Left lung (tissue), 10 donors: ENCODE measurements around the gene ARFGAP1. TPM values are rescaled to one million over a fixed set of nuclear protein-coding genes. Genes with fewer than 3 reads are reported as not detected.

Experiments used
- ATAC-seq: fragments of 200-7000 bp; cut with Tn5 transposase; one replicate; pipeline ENCODE4 v1.9.1; 2020; ENCODE audit warnings: moderate library complexity
- DNase-seq, 4 donors: peaks; one replicate each; pipeline ENCODE4 v3.0.0-alpha.2; 2013 to 2020
- H3K27ac ChIP-seq, 2 donors: fragments of 200-600 bp; sonication (generic) in 1 of 2; one replicate each; pipeline versions ENCODE4 v1.5.0 to v1.8.0; 2020 to 2021
- H3K27me3 ChIP-seq, 2 donors: fragments of 200-600 bp; sonication (generic) in 1 of 2; one replicate each; pipeline versions ENCODE4 v1.5.0 to v1.8.0; 2020 to 2021
- H3K36me3 ChIP-seq, 2 donors: fragments of 200-600 bp; sonication (generic) in 1 of 2; one replicate each; pipeline versions ENCODE4 v1.5.0 to v1.8.0; 2020 to 2021
- H3K4me1 ChIP-seq, 2 donors: fragments of 200-600 bp; one replicate each; pipeline ENCODE4 v1.8.0; 2021
- H3K4me3 ChIP-seq, 2 donors: fragments of 200-600 bp; sonication (generic) in 1 of 2; one replicate each; pipeline versions ENCODE4 v1.5.0 to v1.8.0; 2020 to 2021; ENCODE audit warnings: mild to moderate bottlenecking in 1 of 2
- H3K9me3 ChIP-seq, 2 donors: fragments of 200-600 bp; sonication (generic) in 1 of 2; one replicate each; pipeline versions ENCODE4 v1.5.0 to v1.8.0; 2020 to 2021
- intact Hi-C, 2 donors: fragments of 100-400 bp; cut with DNase I; formaldehyde crosslinking; loops; one replicate each; pipeline versions ENCODE4 v1.11.2 to v1.14.2; 2022
- polyA plus RNA-seq, 6 donors: library from polyadenylated mRNA; unstranded; fragments of 120-200 nt; gene quantifications; one replicate each; pipeline ENCODE4 v1.2.1, GENCODE V29; 2013; ENCODE audit not compliant: insufficient read length in 6 of 6
- total RNA-seq, 2 donors: library from RNA; stranded (reverse); fragmentation: NEBNext Ultra II Directional; extraction: Animal tissue kit (Norgen Biotek cat#: 25700); gene quantifications; one replicate each; pipeline ENCODE4 v1.2.1, GENCODE V29; 2021
- TF ChIP-seq, protein P1 (sequence below), 2 donors: fragments of 200-600 bp; sonication (generic) in 1 of 2; IDR thresholded peaks; one replicate each; pipeline versions ENCODE4 v1.5.0 to v1.8.0; 2021; ENCODE audit warnings: antibody characterized with exemption in 2 of 2
- donor health status: DM: no; HTN: yes; CAD: no.
- donor health status: DM: no; HTN: no; CAD: no.

ARFGAP1 gene
- total and polyA plus RNA-seq, 8 donors, result 53.1 to 87.5 (median 70.2) TPM

DNA sequence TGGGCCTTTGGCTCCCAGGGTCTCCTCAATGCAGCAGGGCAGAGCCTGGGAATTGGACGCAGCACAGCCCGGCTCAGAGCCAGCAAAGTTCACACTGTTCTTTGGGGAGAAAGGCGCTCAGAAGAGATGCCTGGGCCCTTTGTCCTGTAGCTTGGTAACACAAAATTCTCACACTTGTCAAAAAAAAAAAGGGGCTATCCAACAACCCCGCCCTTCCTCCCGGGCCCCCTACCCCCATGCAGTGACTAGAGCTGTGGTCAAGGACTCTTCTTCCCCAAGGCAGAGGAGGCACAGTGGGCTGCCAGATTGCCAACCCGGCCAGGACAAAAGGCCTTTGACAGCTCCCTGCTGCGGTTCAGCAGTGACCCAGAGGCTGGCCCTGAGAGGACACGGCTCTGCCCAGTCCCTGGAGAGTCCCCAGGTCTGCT, 20.3 kb upstream of the ARFGAP1 start:
- Histone ChIP-seq H3K27ac (no peak overlapping the region), H3K27me3 (peaks cover 48 to 97% of the 10 kb centered on the region in 2 donors), H3K36me3 (no peaks in the 10 kb centered on the region), H3K9me3 (no peaks in the 10 kb centered on the region), H3K4me1 (peaks cover 0 to 11% of the 10 kb centered on the region in 2 donors), H3K4me3 (no peak overlapping the region)
- TF ChIP-seq, protein P1, sequence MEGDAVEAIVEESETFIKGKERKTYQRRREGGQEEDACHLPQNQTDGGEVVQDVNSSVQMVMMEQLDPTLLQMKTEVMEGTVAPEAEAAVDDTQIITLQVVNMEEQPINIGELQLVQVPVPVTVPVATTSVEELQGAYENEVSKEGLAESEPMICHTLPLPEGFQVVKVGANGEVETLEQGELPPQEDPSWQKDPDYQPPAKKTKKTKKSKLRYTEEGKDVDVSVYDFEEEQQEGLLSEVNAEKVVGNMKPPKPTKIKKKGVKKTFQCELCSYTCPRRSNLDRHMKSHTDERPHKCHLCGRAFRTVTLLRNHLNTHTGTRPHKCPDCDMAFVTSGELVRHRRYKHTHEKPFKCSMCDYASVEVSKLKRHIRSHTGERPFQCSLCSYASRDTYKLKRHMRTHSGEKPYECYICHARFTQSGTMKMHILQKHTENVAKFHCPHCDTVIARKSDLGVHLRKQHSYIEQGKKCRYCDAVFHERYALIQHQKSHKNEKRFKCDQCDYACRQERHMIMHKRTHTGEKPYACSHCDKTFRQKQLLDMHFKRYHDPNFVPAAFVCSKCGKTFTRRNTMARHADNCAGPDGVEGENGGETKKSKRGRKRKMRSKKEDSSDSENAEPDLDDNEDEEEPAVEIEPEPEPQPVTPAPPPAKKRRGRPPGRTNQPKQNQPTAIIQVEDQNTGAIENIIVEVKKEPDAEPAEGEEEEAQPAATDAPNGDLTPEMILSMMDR (IDR thresholded peaks at IDR 0.05), result no peak
- DNase-seq, result no peak
- ATAC-seq, result no peak
- intact Hi-C loops, result no loop called here

DNA sequence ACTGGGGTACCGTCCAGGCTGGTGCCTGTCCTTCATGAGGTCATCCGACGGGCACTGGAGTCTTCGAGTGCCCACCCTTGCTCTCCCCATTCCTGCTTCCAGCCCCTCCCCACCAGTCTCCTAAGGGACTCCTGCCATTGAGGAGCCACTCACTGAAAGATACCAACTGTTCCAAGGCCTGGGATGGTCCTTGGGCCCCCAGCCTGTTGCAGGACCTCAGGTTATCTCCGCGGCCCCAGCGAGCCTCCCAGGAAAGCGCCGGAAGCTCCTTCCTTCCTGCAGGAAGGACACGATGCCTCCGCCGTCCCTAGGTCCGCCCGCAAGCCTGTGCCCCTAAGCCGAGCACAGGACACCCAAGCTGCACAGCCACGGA, 19.6 kb upstream of the ARFGAP1 start:
- no peak for DNase-seq
- intact Hi-C loops, result no loop called here
- Histone ChIP-seq H3K4me3 (no peak overlapping the region), H3K4me1 (peaks cover 0 to 11% of the 10 kb centered on the region in 2 donors), H3K27ac (no peak overlapping the region), H3K9me3 (no peaks in the 10 kb centered on the region), H3K27me3 (peaks cover 48 to 92% of the 10 kb centered on the region in 2 donors), H3K36me3 (no peaks in the 10 kb centered on the region)
- ATAC-seq, result no peak
- TF ChIP-seq, protein P1 (IDR thresholded peaks at IDR 0.05), result no peak

DNA sequence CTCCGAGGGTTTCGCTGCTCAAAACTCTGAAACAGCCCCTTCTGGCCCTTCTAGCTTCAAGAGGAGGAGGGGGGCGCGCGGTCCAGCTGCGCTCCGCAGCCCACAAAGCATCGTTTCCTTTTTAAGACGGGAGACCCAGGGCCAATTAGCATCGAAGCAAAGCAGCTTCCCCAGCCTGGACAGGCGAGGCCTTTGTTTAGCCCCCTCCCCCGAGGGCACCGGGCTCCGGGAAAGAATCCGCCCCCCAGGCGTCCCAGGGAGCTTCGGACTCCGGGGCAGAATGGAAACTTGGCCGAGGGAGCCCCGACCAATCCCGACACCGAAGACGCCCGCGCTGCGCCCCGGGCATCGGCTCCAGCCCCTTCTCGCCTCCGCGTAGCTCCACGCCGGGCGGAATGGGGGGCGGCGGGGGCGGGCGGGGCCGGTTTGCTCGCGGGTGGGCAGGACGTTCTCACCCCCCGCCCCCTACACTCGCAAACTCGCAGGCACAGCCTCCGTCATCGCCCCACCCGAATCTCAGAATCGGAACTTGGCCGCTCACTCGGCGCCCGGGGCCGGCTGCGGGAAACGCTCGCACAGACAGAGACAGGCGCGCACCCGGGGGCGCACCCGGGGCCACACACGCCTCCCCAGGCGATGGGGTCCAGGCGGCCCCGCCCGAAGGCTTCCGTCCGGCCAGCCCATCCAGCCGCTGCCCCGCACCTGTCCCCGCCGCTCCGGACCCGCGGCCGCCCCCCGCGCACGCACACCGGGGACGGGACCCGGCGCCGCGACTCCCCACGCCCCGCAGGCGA, 19.0 kb upstream of the ARFGAP1 start:
- ATAC-seq, result no peak
- Histone ChIP-seq H3K27me3 (peaks cover 48 to 92% of the 10 kb centered on the region in 2 donors), H3K4me1 (peaks cover 0 to 11% of the 10 kb centered on the region in 2 donors), H3K27ac (no peak overlapping the region), H3K9me3 (no peaks in the 10 kb centered on the region), H3K4me3 (peak overlapping the region in 1 of 2 donors; percentile 17), H3K36me3 (no peaks in the 10 kb centered on the region)
- TF ChIP-seq, protein P1 (IDR thresholded peaks at IDR 0.05), result no peak
- intact Hi-C loops, result no loop called here
- DNase-seq, result peak in 1 of 4 donors; percentile 60

DNA sequence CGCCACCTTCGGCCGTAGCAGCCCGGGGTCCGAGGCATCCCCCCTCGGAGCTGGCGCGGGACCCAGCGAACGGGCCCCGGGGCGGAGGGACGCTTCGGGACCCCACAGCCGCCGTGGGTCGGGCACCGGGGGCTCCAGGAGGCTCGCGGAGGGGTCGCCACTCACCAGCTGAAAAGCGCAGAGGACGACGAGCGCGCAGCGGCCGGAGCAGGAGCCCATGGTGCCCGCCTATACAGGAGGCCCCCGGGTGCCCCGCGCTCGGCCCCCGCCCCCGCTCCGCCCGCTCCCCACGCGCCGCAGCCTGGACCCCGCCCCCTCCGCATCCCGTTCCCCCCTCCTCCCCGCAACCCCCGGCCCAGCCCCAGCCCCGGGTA, 18.4 kb upstream of the ARFGAP1 start, which contains the start of gene NKAIN4:
Gene NKAIN4 (minus strand): TSS at position 232 of the 374 bp plus-strand sequence. CDS start 13 bp downstream, at position 219.
- ATAC-seq (no peak), DNase-seq (no peak)
- H3K4me3 ChIP-seq, result peak within 1 kb of the TSS in 1 of 2 donors; percentile 17
- TF ChIP-seq, protein P1 (IDR thresholded peaks at IDR 0.05), result no peak
- H3K27me3 ChIP-seq, result peaks cover 48 to 92% of the 10 kb centered on the region in 2 donors
- H3K9me3 ChIP-seq, result no peaks in the 10 kb centered on the region
- no peak within 1 kb of the TSS for H3K27ac ChIP-seq
- H3K36me3 ChIP-seq, result no peaks in the 10 kb centered on the region
- peaks cover 0 to 11% of the 10 kb centered on the region in 2 donors for H3K4me1 ChIP-seq
- intact Hi-C loops, result no loop called here

DNA sequence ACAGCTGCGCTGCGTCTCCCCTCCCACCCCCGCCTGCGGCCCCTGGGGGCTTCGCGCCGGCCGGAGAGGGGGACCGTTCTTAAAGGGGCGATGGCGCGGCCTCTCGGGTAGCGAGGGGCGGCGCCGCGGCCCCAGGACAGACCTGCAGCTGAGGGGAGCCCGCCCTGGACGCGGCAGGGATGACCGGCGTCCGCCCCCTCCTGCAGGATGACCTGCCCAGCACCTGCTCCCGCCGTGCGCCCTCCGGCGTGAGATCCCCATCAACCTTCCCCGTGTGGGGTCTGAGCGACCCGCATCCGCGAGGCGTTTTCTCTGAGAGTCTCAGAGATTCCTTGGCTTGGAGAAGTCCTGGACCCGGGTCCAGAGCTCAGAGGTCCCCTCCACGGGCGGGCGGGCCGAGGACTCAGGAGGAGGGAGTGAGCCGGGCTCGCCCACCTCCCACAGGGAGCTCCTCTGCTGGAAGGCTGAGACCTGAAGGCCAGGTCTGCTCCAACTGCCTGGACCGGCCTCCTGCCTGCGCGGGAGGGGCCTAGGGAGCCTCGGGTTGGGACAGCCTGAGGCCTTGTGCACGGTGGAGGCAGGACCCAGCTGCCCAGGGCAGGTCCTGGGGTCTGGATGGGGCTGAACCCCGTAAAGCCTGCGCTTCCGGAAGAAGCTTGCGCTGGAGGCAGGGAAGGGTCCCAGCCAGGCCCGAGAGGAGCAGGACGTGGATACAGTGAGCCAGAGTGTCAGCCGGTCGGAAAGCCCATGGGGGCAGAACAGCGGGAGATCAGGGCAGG, 17.8 kb upstream of the ARFGAP1 start:
- peaks cover 48 to 92% of the 10 kb centered on the region in 2 donors for H3K27me3 ChIP-seq
- ATAC-seq (no peak), DNase-seq (no peak)
- intact Hi-C loops, result no loop called here
- no peaks in the 10 kb centered on the region for H3K9me3 ChIP-seq
- no peak overlapping the region for H3K27ac ChIP-seq
- peaks cover 0 to 11% of the 10 kb centered on the region in 2 donors for H3K4me1 ChIP-seq
- no peak overlapping the region for H3K4me3 ChIP-seq
- TF ChIP-seq, protein P1 (IDR thresholded peaks at IDR 0.05), result no peak
- H3K36me3 ChIP-seq, result no peaks in the 10 kb centered on the region
